Pulmonary artery endothelial cell (primary cell): ENCODE results near the gene AMBP. TPM values are rescaled to one million over a fixed set of nuclear protein-coding genes. Genes with fewer than 3 reads are reported as not detected.
"Not testable (repeated sequence)": the region's sequence is repeated elsewhere in the genome, so short reads cannot be mapped to it uniquely, and the experiment has no call there.

Source experiments
- DNase-seq: peaks from one replicate; pipeline ENCODE4 v3.0.0-alpha.2; 2011; ENCODE audit warnings: low read depth, low spot score
- total RNA-seq: library from RNA; depleted of rRNA; stranded (reverse); fragments of >200 nt; gene quantifications from 2 replicates; pipeline ENCODE4 v1.2.3, GENCODE V29; 2014

Gene AMBP
- total RNA-seq, 1 donor from 2014 or later = not detected

DNA sequence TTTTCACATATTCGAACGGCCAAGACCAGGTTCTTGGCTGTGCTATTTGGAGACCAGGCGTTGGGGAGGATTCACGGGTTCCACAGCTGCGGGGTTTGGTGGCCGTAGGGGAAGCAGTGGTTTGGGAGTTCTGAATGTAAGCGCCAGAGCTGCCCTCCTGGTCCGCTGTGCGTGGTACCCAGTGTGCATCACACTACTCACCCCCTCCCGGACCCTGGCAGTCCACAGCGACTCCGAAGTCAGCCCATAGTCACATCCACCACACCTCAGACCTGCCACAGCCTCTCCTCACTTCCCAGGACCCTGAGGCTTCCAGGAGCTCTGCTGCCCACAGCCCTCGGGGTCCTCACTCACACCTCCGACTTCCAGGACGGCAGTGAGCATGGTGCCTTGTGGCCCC, 26.8 kb downstream of the AMBP start:
- DNase-seq = no peak

DNA sequence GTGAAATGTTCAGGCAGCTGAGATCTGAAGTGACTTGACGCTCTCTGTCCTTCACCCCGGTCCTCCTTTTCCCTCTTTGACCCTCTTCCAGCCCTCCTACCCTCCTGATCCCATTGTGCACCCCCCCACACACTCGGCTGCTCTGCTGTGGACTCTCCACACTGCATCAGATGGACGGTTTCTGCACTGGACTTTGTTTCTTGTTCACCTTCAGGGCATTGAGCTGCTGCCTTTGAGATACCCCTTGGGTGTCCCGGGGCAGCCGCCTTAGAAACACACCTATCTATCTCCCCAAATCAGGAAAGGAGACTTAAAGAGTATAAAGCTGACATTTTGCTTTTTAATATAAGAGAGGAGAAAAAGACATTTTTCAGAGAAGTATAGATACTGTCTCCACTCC, 27.5 kb downstream of the AMBP start:
- DNase-seq = no peak

- DNase-seq = no peak
Observed at GRCh38 chr9:114050226-114050568, 27.9 kb downstream of the AMBP start.

DNA sequence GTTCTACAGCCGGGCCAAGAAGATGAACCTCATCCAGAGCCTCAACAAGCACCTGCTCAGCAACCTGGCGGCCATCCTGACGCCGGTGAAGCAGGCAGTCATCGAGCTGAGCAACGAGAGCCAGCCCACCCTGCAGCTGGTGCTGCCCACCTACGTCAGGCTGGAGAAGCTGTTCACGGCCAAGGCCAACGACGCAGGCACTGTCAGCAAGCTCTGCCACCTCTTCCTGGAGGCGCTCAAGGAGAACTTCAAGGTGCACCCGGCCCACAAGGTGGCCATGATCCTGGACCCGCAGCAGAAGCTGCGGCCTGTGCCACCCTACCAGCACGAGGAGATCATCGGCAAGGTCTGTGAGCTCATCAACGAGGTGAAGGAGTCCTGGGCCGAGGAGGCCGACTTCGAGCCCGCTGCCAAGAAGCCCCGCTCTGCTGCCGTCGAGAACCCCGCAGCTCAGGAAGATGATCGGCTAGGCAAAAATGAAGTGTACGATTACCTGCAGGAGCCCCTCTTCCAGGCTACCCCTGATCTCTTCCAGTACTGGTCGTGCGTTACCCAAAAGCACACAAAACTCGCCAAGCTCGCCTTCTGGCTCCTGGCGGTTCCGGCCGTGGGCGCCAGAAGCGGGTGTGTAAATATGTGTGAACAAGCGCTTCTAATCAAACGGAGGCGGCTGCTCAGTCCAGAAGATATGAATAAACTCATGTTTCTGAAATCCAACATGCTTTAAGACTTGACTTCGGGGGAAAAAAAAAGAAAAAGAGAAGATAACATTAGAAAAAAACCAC, 28.5 kb downstream of the AMBP start:
- no peak for DNase-seq

DNA sequence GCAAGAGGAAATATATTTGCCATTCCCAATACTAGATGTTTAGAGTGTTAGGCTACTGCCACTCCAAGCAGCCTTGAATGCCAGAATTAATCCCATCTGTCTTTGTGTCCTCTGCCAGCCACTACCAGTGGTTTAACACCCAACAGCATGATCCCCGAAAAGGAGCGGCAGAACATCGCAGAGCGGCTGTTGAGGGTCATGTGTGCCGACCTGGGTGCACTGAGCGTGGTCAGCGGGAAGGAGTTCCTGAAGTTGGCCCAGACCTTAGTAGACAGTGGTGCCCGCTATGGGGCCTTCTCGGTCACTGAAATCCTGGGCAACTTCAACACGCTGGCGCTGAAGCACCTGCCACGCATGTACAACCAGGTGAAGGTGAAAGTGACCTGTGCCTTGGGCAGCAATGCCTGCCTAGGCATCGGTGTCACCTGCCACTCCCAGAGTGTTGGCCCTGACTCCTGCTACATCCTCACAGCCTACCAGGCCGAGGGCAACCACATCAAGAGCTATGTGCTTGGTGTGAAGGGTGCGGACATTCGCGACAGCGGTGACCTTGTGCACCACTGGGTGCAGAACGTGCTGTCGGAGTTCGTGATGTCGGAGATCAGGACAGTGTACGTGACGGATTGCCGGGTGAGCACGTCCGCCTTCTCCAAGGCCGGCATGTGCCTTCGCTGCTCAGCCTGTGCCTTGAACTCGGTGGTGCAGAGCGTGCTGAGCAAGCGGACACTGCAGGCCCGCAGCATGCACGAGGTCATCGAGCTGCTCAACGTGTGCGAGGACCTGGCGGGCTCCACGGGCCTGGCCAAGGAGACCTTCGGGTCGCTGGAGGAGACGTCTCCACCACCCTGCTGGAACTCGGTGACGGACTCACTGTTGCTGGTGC, 29.3 kb downstream of the AMBP start:
- no peak for DNase-seq

DNA sequence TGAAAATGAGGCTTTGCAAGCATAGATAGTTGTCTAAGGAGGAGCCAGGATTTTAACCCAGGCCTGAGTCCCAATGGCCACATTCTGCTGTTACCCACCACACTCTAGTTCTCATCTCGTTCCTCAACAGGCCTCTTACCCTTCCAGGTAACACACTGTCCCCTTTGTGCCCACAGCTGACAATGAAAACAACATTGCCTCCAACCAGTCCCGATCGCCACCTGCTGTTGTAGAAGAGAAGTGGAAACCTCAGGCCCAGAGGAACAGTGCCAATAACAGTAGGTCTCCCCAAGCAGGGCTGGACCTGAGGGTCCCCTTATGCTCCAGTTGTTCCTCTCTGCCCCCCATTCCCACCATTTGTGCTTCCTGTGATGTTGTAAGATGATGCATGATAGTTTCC, 30.4 kb downstream of the AMBP start:
- no peak for DNase-seq

DNA sequence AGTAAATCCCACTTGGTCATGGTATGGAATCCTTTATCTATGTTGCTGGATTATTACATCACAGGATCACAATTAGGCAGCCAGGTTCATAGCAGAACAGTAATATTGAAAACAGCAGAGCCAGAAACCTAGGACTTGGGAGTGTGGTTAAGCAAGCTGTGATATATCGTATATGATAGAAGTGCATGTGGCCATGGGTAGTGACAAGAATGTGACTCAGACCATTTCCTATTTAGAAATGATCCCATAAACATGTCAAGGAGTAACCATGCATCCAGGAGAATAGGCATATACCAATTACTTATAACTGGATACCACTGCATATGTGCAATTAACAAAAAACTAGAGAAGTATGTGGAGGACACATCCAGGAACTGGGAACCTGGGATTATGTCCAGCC, 31.2 kb downstream of the AMBP start:
- DNase-seq = no peak

- DNase-seq = no peak
Observed at GRCh38 chr9:114046237-114046755, 31.8 kb downstream of the AMBP start.

- not testable (repeated sequence) for DNase-seq
Observed at GRCh38 chr9:114043660-114044059, 34.4 kb downstream of the AMBP start.

- DNase-seq = no peak
Observed at GRCh38 chr9:114039484-114039883, 38.6 kb downstream of the AMBP start.

DNA sequence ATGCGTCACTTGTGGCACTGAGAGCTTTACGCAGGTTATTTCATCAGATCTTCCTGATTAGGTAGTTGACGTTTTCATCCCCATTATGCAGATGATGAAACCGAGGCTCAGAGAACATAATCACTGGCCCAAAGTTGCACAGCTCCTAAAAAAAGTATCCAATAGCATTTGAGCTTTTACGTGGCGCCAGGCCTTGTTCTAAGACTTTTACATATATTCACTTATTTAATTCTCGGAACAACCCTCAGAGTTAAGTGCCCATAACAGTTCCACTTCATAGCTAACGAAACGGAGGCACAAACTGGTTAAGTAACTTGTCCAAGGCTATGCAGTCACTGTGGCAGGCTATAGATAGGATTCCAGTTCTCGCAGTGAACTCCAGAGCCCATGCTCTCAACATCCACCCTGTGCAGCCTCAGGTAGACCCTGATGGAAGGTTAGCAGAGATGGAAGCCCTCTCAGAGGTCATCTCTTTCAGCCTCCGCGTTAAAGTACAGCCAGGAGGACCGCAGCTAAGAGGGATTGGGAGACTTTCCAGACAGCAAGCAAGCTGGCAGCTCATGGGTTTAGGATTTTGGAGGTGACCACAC, 39.3 kb downstream of the AMBP start:
- DNase-seq = no peak

GRCh38 chr9:114037961-114038723, 40.0 kb downstream of the AMBP start:
- DNase-seq = no peak

- DNase-seq = no peak
Observed at GRCh38 chr9:114037249-114037648, 40.9 kb downstream of the AMBP start.

- DNase-seq = no peak
Observed at GRCh38 chr9:114035845-114036801, 42.0 kb downstream of the AMBP start.

DNA sequence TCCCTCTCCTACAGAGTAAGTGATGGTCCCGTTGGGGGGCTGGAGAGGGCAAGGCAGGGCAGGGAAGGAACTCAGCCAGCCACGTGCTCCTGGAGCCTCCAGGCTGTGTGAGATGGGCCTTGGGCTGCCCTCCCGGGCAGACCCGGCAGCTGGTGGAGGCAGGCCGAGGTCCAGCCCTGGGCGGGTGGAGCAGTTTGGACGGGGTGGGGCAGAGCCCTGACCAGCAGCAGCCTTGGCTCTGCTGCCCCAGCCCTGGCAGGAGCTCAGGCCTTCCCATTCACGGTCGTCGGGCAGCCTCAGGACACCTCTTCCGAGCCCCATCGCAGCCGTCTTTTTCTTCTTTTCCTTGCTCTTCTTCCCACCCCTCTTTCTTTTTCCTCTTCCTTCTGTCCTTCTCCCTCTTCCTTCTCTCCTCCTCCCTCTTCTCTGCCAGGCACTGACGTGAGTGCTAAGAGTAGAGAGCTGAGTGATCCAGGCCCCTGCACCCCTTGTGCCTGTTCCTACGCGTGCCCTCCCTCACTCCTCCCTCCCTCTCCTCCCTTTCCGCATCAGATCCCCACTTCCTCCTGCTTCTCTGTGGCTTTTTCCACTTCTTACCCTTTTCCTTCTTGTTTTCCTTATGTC, 42.8 kb downstream of the AMBP start:
- DNase-seq = no peak

- no peak for DNase-seq
Observed at GRCh38 chr9:114034661-114035062, 43.4 kb downstream of the AMBP start.

DNA sequence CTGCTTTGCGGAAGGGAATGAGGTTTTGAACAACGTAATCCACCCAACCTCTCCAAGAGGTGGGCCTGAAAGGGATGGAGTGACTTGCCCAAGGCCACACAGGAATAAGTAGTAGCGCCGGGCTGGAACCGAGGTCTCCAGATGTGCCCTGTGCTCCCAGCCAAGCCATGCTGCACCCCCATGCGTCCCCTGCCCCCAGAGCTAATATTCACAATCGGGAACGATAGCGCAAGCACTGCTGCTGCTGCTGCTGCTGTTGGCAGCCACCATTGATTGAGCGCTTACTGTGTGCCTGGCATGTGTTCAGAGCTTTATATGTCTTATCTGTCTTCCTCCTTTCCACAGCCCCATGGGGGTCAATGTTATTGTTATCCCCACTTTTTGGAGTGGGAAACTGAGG, 43.9 kb downstream of the AMBP start:
- DNase-seq = no peak

DNA sequence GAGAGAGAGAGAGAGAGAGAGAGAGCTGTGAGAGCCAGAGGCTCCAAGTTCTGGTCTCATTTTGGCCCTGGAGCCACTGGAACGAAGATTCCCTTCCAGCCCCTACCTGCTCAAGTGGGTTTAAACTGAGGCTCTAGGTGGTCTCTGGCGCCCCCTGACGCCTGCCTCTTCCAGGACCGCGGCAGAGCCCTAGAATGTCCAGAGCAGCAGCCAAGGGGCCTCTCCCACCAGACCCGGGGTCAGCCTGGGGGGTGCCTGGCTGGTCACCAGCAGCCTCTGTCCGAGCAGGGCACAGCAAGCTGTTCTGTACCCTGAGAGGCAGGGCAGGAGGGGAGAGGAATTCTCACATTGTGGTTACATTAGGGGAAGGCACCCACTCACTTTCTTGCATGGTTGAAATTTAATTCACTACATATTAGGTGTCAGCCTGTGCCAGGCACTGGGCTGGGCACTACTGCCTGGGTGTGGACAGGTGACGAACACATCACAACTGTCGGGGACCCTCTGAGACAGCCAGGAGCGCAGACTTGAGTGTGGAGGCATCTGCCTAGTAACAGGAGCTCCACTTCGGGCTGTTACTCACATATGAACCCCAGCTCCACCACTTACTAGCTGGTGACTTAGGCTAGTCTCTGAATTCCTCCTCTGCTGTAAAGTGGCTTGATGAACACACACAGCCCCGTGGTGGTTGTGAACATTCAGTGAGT, 44.5 kb downstream of the AMBP start:
- DNase-seq = no peak
